Endothelial cell of umbilical vein (primary cell): ENCODE measurements around the gene SERPINA9. TPM values are rescaled to one million over a fixed set of nuclear protein-coding genes. Genes with fewer than 3 reads are reported as not detected.
"Not testable (repeated sequence)": the region's sequence is repeated elsewhere in the genome, so short reads cannot be mapped to it uniquely, and the experiment has no call there.

Experiments used
- BruUV-seq: library from RNA; stranded (reverse); fragments of 400-500 nt; replicated peaks from 2 replicates; lab custom pipeline; 2021; lab: Mats Ljungman, UMichigan
- CTCF ChIA-PET: fragments of 300-600, 350-600 bp; sonication (Branson Sonifier 250); formaldehyde crosslinking; loops from one replicate; lab custom pipeline; 2021; ENCODE audit warnings: antibody characterized with exemption, inconsistent platforms; lab: Charles Lee
- POLR2A ChIA-PET: fragments of 300-600, 350-600 bp; sonication (Branson Sonifier 250); formaldehyde crosslinking; loops from one replicate; lab custom pipeline; 2021; ENCODE audit warnings: antibody characterized with exemption, inconsistent platforms; lab: Charles Lee
- DNase-seq: peaks from one replicate; pipeline ENCODE4 v3.0.0-alpha.2; 2011; ENCODE audit warnings: low read depth, low spot score
- FAIRE-seq: peaks from 2 replicates; lab custom pipeline; 2011; peaks lifted over from hg19 to GRCh38; lab: Jason Lieb, UNC
- H2AFZ ChIP-seq: 2 replicates; pipeline ENCODE4 v1.6.0; 2012; ENCODE audit warnings: low read depth, low read length, control low read depth, inconsistent platforms
- H3K27ac ChIP-seq: 2 replicates; pipeline ENCODE4 v1.5.1; 2011; ENCODE audit warnings: low read depth, mild to moderate bottlenecking, control low read depth, low read length, moderate library complexity; ENCODE audit not compliant: insufficient read depth
- H3K27me3 ChIP-seq, 2 experiments: 2 replicates each; pipeline versions ENCODE4 v1.6.0 to v1.6.1; 2011; ENCODE audit warnings: low read length in 2 of 2, mixed read lengths in 1 of 2; ENCODE audit not compliant: control insufficient read depth in 2 of 2, insufficient read depth in 2 of 2
- H3K36me3 ChIP-seq, 2 experiments: 2 replicates in 1 of 2; 3 replicates in 1 of 2; pipeline ENCODE4 v1.5.1; 2011; ENCODE audit warnings: low read length in 2 of 2, mild to moderate bottlenecking in 1 of 2, moderate library complexity in 1 of 2; ENCODE audit not compliant: control insufficient read depth in 2 of 2, insufficient read depth in 2 of 2; ENCODE audit errors: extremely low read depth in 1 of 2
- H3K4me1 ChIP-seq: 3 replicates; pipeline ENCODE4 v1.5.1; 2011; ENCODE audit warnings: mild to moderate bottlenecking, low read length; ENCODE audit not compliant: control insufficient read depth, insufficient read depth; ENCODE audit errors: extremely low read depth
- H3K4me2 ChIP-seq: 2 replicates; pipeline ENCODE4 v1.6.1; 2011; ENCODE audit warnings: low read length, control low read depth, mixed read lengths; ENCODE audit not compliant: insufficient read depth
- H3K4me3 ChIP-seq, 3 experiments: fragments of 200-600 bp in 1 of 3; sonication (generic), shearing (Covaris generic) in 1 of 3; replicated peaks in 1 of 3; 2 replicates each; pipeline ENCODE4 v1.5.1; 2011 to 2016; ENCODE audit warnings: control low read depth in 3 of 3, low read length in 3 of 3, mild to moderate bottlenecking in 2 of 3, inconsistent platforms in 1 of 3, low read depth in 1 of 3, moderate library complexity in 1 of 3; ENCODE audit not compliant: insufficient read depth in 1 of 3
- H3K79me2 ChIP-seq: 2 replicates; pipeline ENCODE4 v1.6.0; 2012; ENCODE audit warnings: low read length, inconsistent platforms; ENCODE audit not compliant: control insufficient read depth, insufficient read depth
- H3K9ac ChIP-seq: replicated peaks from 2 replicates; pipeline ENCODE3; 2011; ENCODE audit warnings: low read length, control low read depth; ENCODE audit not compliant: insufficient read depth; ENCODE audit errors: extremely low read depth
- H3K9me1 ChIP-seq: replicated peaks from 3 replicates; pipeline ENCODE4 v1.6.0; 2011; ENCODE audit warnings: mild to moderate bottlenecking, low read length; ENCODE audit not compliant: control insufficient read depth, insufficient read depth; ENCODE audit errors: extremely low read depth
- H3K9me3 ChIP-seq: replicated peaks from 2 replicates; pipeline ENCODE4 v1.5.1; 2012; ENCODE audit warnings: low read length, inconsistent platforms; ENCODE audit not compliant: control insufficient read depth, insufficient read depth
- H4K20me1 ChIP-seq: replicated peaks from 2 replicates; pipeline ENCODE3; 2011; ENCODE audit warnings: mild to moderate bottlenecking, low read length; ENCODE audit not compliant: control insufficient read depth, insufficient read depth; ENCODE audit errors: extremely low read depth
- CTCF ChIP-seq, 2 donors: IDR thresholded peaks; 1 replicate in 1 of 2; 2 replicates in 1 of 2; pipeline ENCODE4 v1.5.1; 2011; ENCODE audit warnings: low read length in 2 of 2, mild to moderate bottlenecking in 2 of 2, moderate library complexity in 2 of 2, control low read depth in 1 of 2, inconsistent platforms in 1 of 2, low read depth in 1 of 2; ENCODE audit not compliant: insufficient read depth in 1 of 2; ENCODE audit errors: extremely low read depth in 1 of 2
- EZH2 ChIP-seq: IDR thresholded peaks from 2 replicates; pipeline ENCODE4 v1.6.1; 2012; ENCODE audit warnings: borderline replicate concordance, low read depth, mild to moderate bottlenecking, moderate library complexity, low read length, inconsistent platforms; ENCODE audit not compliant: severe bottlenecking
- FOS ChIP-seq: IDR thresholded peaks from 2 replicates; pipeline ENCODE4 v1.6.1; 2011; ENCODE audit warnings: mild to moderate bottlenecking, low read length, moderate library complexity, borderline replicate concordance; ENCODE audit not compliant: insufficient read depth
- GATA2 ChIP-seq: IDR thresholded peaks from 2 replicates; pipeline ENCODE4 v1.7.0; 2011; ENCODE audit warnings: low read depth, mild to moderate bottlenecking, moderate library complexity, mixed read lengths, low read length; ENCODE audit not compliant: insufficient read length, insufficient read depth
- JUN ChIP-seq: IDR thresholded peaks from 2 replicates; pipeline ENCODE4 v1.6.1; 2011; ENCODE audit warnings: borderline replicate concordance, low read depth; ENCODE audit not compliant: insufficient read length, insufficient read depth
- MAX ChIP-seq: IDR thresholded peaks from 2 replicates; pipeline ENCODE4 v1.6.1; 2011; ENCODE audit not compliant: insufficient read depth, insufficient read length
- MYC ChIP-seq: IDR thresholded peaks from one replicate; pipeline ENCODE4 v1.6.1; 2011; ENCODE audit warnings: mild to moderate bottlenecking, low read depth, low read length
- POLR2A ChIP-seq: IDR thresholded peaks from 2 replicates; pipeline ENCODE4 v1.6.1; 2012; ENCODE audit warnings: low read depth, mild to moderate bottlenecking, control low read depth, low read length
- POLR2AphosphoS5 ChIP-seq: IDR thresholded peaks from 2 replicates; pipeline ENCODE4 v1.6.1; 2012; ENCODE audit warnings: low read depth, mild to moderate bottlenecking, control low read depth, low read length, moderate library complexity; ENCODE audit not compliant: insufficient read depth
- dilution Hi-C: fragments of 300-500 bp; cut with MboI; formaldehyde crosslinking; loops from one replicate; pipeline ENCODE4 v1.15.0; 2019; ENCODE audit warnings: low sequenced_read_pairs; ENCODE audit not compliant: extremely low pct_ligation_motif_present
- intact Hi-C: fragments of 100-400 bp; cut with micrococcal nuclease; formaldehyde crosslinking; loops from one replicate; pipeline ENCODE4 v1.10.0; 2022
- polyA plus RNA-seq, 4 experiments: library from polyadenylated mRNA; depleted of rRNA in 3 of 4; stranded (reverse) in 3 of 4; unstranded in 1 of 4; fragments of >200 nt; gene quantifications; 2 replicates each; pipeline versions ENCODE4 v1.2.1 to v1.2.3, GENCODE V29; 2011 to 2012; ENCODE audit warnings: missing spikeins in 1 of 4
- total RNA-seq: library from RNA; stranded (reverse); gene quantifications from 2 replicates; pipeline ENCODE4 v1.2.3, GENCODE V29; 2021

Gene SERPINA9
- total and polyA plus RNA-seq, 2 donors (not counting 3 experiments of a cell fraction or from before 2014, with no cell fraction given): not detected

- Histone ChIP-seq H3K27me3 (no peaks in the 10 kb centered on the region), H3K9ac (no peak overlapping the region), H3K4me3 (no peak overlapping the region), H3K27ac (no peak overlapping the region), H3K4me1 (no peaks in the 10 kb centered on the region), H3K9me3 (no peaks in the 10 kb centered on the region), H3K36me3 (no peaks in the 10 kb centered on the region), H3K79me2 (no peaks in the 10 kb centered on the region), H4K20me1 (no peaks in the 10 kb centered on the region), H3K9me1 (no peaks in the 10 kb centered on the region), H2AFZ (no peak overlapping the region), H3K4me2 (no peak overlapping the region)
- no peak for DNase-seq
- CTCF ChIA-PET: no interaction called here
- POLR2A ChIA-PET: no interaction called here
- TF ChIP-seq POLR2AphosphoS5 (no peak), CTCF (IDR thresholded peaks at IDR 0.05; ENCODE audit: extremely low read depth in 1 of 2, insufficient read depth in 1 of 2, low read depth in 1 of 2, low read length in 2 of 2) (no peak), MAX (no peak), MYC (no peak), GATA2 (no peak), POLR2A (no peak), FOS (no peak), EZH2 (no peak), JUN (no peak)
- no peak for FAIRE-seq
- dilution Hi-C loops (no loop called here), intact Hi-C loops (no loop called here)
- no TSS peak for BruUV-seq
Observed at GRCh38 chr14:94514351-94514750, 38.4 kb upstream of the SERPINA9 start.

GRCh38 chr14:94510481-94510880, 34.5 kb upstream of the SERPINA9 start:
- H3K27ac ChIP-seq, FAIRE-seq, BruUV-seq, CTCF ChIA-PET, H3K4me1 ChIP-seq, H3K9me1 ChIP-seq, H3K9me3 ChIP-seq, H3K36me3 ChIP-seq, H2AFZ ChIP-seq, dilution Hi-C loops, H3K4me3 ChIP-seq, H3K27me3 ChIP-seq, DNase-seq, intact Hi-C loops, H3K4me2 ChIP-seq, H3K79me2 ChIP-seq, POLR2A ChIA-PET, H4K20me1 ChIP-seq, H3K9ac ChIP-seq: not testable (repeated sequence)
